Measurements from ENCODE around the gene AKIP1.
A peak's percentile ranks its signal among the peaks of the same experiment; 100 is the strongest.
"Not testable (repeated sequence)": the region's sequence is repeated elsewhere in the genome, so short reads cannot be mapped to it uniquely, and the experiment has no call there.

AKIP1 gene

DNA sequence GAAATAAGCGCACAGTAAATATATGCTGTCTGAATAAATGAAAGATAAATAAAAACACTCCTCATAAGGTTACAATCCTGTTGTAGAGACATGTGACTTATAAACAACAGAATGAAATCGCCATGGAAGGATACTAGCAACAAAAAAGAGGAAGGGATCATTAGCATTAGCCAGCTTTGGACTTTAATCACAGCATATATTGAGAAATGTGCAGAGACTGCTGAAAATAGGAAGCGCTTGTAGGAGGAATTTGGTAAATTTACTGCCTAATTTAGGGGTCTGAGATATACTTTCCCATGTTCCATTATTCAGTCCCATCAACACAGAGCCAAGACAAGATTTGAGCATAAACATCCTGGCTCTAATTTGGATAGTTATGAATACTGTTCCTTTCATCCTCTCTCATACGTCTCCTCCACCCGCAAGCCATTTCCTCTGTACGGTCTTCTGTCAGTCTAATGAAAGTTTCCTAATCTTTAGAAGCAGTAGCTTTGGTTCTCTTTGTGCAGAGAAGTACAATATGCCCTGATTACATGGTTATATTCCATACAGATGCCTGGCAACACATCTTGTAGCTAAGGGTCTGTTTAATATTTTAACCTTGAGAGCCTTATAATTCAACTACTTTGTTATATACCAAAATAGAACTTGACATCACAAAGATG is 37.1 kb upstream of the AKIP1 start:
- no peak overlapping the region for H3K14ac ChIP-seq (ENCODE audit: low read length)
- no peak overlapping the region for H2BK120ac ChIP-seq (ENCODE audit: low read depth, low read length)
- H3K23ac ChIP-seq (ENCODE audit: low read depth, low read length, poor library complexity): no peak overlapping the region
- H4K8ac ChIP-seq (ENCODE audit: low read depth, low read length): no peak overlapping the region
- H3K9me3 ChIP-seq (replicated peaks in 1 of 2; ENCODE audit: control insufficient read depth in 2 of 2, insufficient read depth in 1 of 2, low read depth in 1 of 2, low read length in 2 of 2): no peaks in the 10 kb centered on the region
- no peak overlapping the region for H3K4ac ChIP-seq (ENCODE audit: low read length)
- no peak for DNase-seq (ENCODE audit: low spot score)
- peaks cover 1 to 11% of the 10 kb centered on the region in 2 donors for H3K4me1 ChIP-seq (ENCODE audit: control insufficient read depth in 2 of 2, insufficient read depth in 1 of 2, low read depth in 1 of 2, low read length in 2 of 2)
- no peak overlapping the region for H3K18ac ChIP-seq (ENCODE audit: low read length)
- H2BK12ac ChIP-seq (ENCODE audit: low read length): no peak overlapping the region
- H3K79me1 ChIP-seq (ENCODE audit: low read depth, low read length): no peaks in the 10 kb centered on the region
- H2AK5ac ChIP-seq (ENCODE audit: low read depth, low read length): no peak overlapping the region
- WGBS, 2 donors (ENCODE audit: extremely low coverage in 2 of 2, insufficient read length in 2 of 2, insufficient replicate concordance in 1 of 2): no CpG with 5 or more reads among the region's 6 CpGs
- no peak overlapping the region for H4K91ac ChIP-seq (ENCODE audit: low read depth, low read length, poor library complexity)
- no peak overlapping the region for H3K27ac ChIP-seq (replicated peaks; ENCODE audit: low read length)
- no peak overlapping the region for H2BK15ac ChIP-seq (ENCODE audit: low read length)
- no peak overlapping the region for H2BK5ac ChIP-seq (ENCODE audit: low read length)
- no peaks in the 10 kb centered on the region for H3K27me3 ChIP-seq (ENCODE audit: control insufficient read depth in 3 of 3, insufficient read depth in 3 of 3, low read depth in 1 of 3, low read length in 3 of 3)
- H3K4me3 ChIP-seq (ENCODE audit: low read length in 2 of 2): no peak overlapping the region
- no peak overlapping the region for H3K4me2 ChIP-seq (ENCODE audit: insufficient read depth, low read length, poor library complexity, severe bottlenecking)
- H3K9ac ChIP-seq (ENCODE audit: low read depth, low read length, poor library complexity): no peak overlapping the region
- no peaks in the 10 kb centered on the region for H3K36me3 ChIP-seq (replicated peaks in 1 of 2; ENCODE audit: control insufficient read depth in 2 of 2, insufficient read depth in 2 of 2, low read length in 2 of 2)
- H2AFZ ChIP-seq (ENCODE audit: low read length): peak overlapping the region; percentile 30

DNA sequence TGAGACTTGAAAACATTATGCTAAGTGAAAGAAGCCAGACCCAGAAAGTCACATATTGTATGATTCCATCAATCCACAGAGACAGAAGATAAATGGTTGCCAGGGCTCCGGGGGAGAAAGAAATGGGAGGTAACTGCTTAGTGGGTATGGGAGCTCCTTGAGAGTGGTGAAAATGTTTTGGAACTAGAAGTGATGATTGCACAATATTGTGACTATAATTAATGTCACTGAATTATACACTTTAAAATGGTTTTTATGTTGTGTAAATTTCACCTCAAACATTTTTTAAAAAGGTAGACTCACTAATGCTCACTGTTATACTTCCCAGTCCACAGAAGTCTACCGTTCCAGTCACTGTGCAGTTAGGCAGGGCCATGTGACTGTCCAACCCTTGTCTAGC is 32.2 kb upstream of the AKIP1 start:
- WGBS, 2 donors (ENCODE audit: extremely low coverage in 2 of 2, insufficient read length in 2 of 2, insufficient replicate concordance in 1 of 2): no CpG with 5 or more reads among the region's 2 CpGs

GRCh38 chr11:8881585-8881984 is 29.4 kb upstream of the AKIP1 start:
- H3K4me1 ChIP-seq (ENCODE audit: control insufficient read depth in 2 of 2, insufficient read depth in 1 of 2, low read depth in 1 of 2, low read length in 2 of 2); H3K36me3 ChIP-seq (replicated peaks in 1 of 2; ENCODE audit: control insufficient read depth in 2 of 2, insufficient read depth in 2 of 2, low read length in 2 of 2); H2BK12ac ChIP-seq (ENCODE audit: low read length); H3K4me2 ChIP-seq (ENCODE audit: insufficient read depth, low read length, poor library complexity, severe bottlenecking); H3K4ac ChIP-seq (ENCODE audit: low read length); H3K27ac ChIP-seq (replicated peaks; ENCODE audit: low read length); H3K14ac ChIP-seq (ENCODE audit: low read length); DNase-seq (ENCODE audit: low spot score); H3K27me3 ChIP-seq (ENCODE audit: control insufficient read depth in 3 of 3, insufficient read depth in 3 of 3, low read depth in 1 of 3, low read length in 3 of 3); H2BK15ac ChIP-seq (ENCODE audit: low read length); H3K4me3 ChIP-seq (ENCODE audit: low read length in 2 of 2); H2BK5ac ChIP-seq (ENCODE audit: low read length); H3K23ac ChIP-seq (ENCODE audit: low read depth, low read length, poor library complexity); H4K91ac ChIP-seq (ENCODE audit: low read depth, low read length, poor library complexity); H3K18ac ChIP-seq (ENCODE audit: low read length); H3K79me1 ChIP-seq (ENCODE audit: low read depth, low read length); H3K9ac ChIP-seq (ENCODE audit: low read depth, low read length, poor library complexity); H2AK5ac ChIP-seq (ENCODE audit: low read depth, low read length); H2AFZ ChIP-seq (ENCODE audit: low read length); H2BK120ac ChIP-seq (ENCODE audit: low read depth, low read length); H3K9me3 ChIP-seq (replicated peaks in 1 of 2; ENCODE audit: control insufficient read depth in 2 of 2, insufficient read depth in 1 of 2, low read depth in 1 of 2, low read length in 2 of 2); H4K8ac ChIP-seq (ENCODE audit: low read depth, low read length): not testable (repeated sequence)
- no CpG with 5 or more reads among the region's 7 CpGs for WGBS, 2 donors (ENCODE audit: extremely low coverage in 2 of 2, insufficient read length in 2 of 2, insufficient replicate concordance in 1 of 2)

More for the DNA sequence above, 32.2 kb upstream of the AKIP1 start:
- Histone ChIP-seq H3K4ac (ENCODE audit: low read length) (no peak overlapping the region), H3K23ac (ENCODE audit: low read depth, low read length, poor library complexity) (no peak overlapping the region), H2BK15ac (ENCODE audit: low read length) (no peak overlapping the region), H3K27me3 (ENCODE audit: control insufficient read depth in 3 of 3, insufficient read depth in 3 of 3, low read depth in 1 of 3, low read length in 3 of 3) (no peaks in the 10 kb centered on the region), H4K8ac (ENCODE audit: low read depth, low read length) (no peak overlapping the region), H4K91ac (ENCODE audit: low read depth, low read length, poor library complexity) (no peak overlapping the region), H3K9me3 (replicated peaks in 1 of 2; ENCODE audit: control insufficient read depth in 2 of 2, insufficient read depth in 1 of 2, low read depth in 1 of 2, low read length in 2 of 2) (no peaks in the 10 kb centered on the region), H2AK5ac (ENCODE audit: low read depth, low read length) (no peak overlapping the region), H3K27ac (replicated peaks; ENCODE audit: low read length) (no peak overlapping the region), H3K18ac (ENCODE audit: low read length) (no peak overlapping the region), H2BK12ac (ENCODE audit: low read length) (no peak overlapping the region), H3K36me3 (replicated peaks in 1 of 2; ENCODE audit: control insufficient read depth in 2 of 2, insufficient read depth in 2 of 2, low read length in 2 of 2) (no peaks in the 10 kb centered on the region), H2BK120ac (ENCODE audit: low read depth, low read length) (no peak overlapping the region), H3K4me1 (ENCODE audit: control insufficient read depth in 2 of 2, insufficient read depth in 1 of 2, low read depth in 1 of 2, low read length in 2 of 2) (peaks cover 4% of the 10 kb centered on the region in 2 donors), H3K9ac (ENCODE audit: low read depth, low read length, poor library complexity) (no peak overlapping the region), H2BK5ac (ENCODE audit: low read length) (no peak overlapping the region), H2AFZ (ENCODE audit: low read length) (no peak overlapping the region), H3K4me2 (ENCODE audit: insufficient read depth, low read length, poor library complexity, severe bottlenecking) (no peak overlapping the region), H3K79me1 (ENCODE audit: low read depth, low read length) (no peaks in the 10 kb centered on the region), H3K4me3 (ENCODE audit: low read length in 2 of 2) (no peak overlapping the region), H3K14ac (ENCODE audit: low read length) (no peak overlapping the region)
- DNase-seq (ENCODE audit: low spot score): no peak

DNA sequence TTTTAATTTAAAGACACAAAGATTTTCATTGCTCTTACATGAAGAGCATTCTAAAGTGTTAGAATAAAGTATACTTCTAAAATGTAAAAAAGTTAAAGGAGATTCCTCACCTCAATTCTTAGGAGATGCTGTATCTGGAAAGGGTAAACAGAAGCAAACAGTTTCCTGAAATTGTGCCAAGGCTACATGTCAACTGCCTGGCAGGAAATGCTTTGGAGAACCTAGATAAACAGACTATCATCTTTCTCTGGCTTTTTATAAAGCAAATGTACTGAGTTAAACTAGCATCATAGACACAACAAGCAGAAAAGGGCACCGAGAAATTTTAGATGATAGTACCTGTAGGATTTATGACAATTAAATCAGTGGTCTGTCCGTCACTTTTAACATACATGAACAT is 24.7 kb upstream of the AKIP1 start:
- Histone ChIP-seq H3K79me1 (ENCODE audit: low read depth, low read length) (no peaks in the 10 kb centered on the region), H3K4ac (ENCODE audit: low read length) (no peak overlapping the region), H3K4me3 (ENCODE audit: low read length in 2 of 2) (no peak overlapping the region)

More for the DNA sequence above, 24.7 kb upstream of the AKIP1 start:
- no peak overlapping the region for H3K23ac ChIP-seq (ENCODE audit: low read depth, low read length, poor library complexity)
- H3K27ac ChIP-seq (replicated peaks; ENCODE audit: low read length): no peak overlapping the region
- H3K9me3 ChIP-seq (replicated peaks in 1 of 2; ENCODE audit: control insufficient read depth in 2 of 2, insufficient read depth in 1 of 2, low read depth in 1 of 2, low read length in 2 of 2): peaks cover 2 to 4% of the 10 kb centered on the region in 2 donors
- H2AK5ac ChIP-seq (ENCODE audit: low read depth, low read length): no peak overlapping the region
- H3K27me3 ChIP-seq (ENCODE audit: control insufficient read depth in 3 of 3, insufficient read depth in 3 of 3, low read depth in 1 of 3, low read length in 3 of 3): no peaks in the 10 kb centered on the region
- H2BK15ac ChIP-seq (ENCODE audit: low read length): no peak overlapping the region
- H3K9ac ChIP-seq (ENCODE audit: low read depth, low read length, poor library complexity): no peak overlapping the region
- peaks cover 0 to 3% of the 10 kb centered on the region in 2 donors for H3K4me1 ChIP-seq (ENCODE audit: control insufficient read depth in 2 of 2, insufficient read depth in 1 of 2, low read depth in 1 of 2, low read length in 2 of 2)
- H3K4me2 ChIP-seq (ENCODE audit: insufficient read depth, low read length, poor library complexity, severe bottlenecking): no peak overlapping the region
- H2AFZ ChIP-seq (ENCODE audit: low read length): no peak overlapping the region
- H2BK120ac ChIP-seq (ENCODE audit: low read depth, low read length): no peak overlapping the region
- no peak overlapping the region for H3K14ac ChIP-seq (ENCODE audit: low read length)
- H2BK5ac ChIP-seq (ENCODE audit: low read length): no peak overlapping the region
- no peak for DNase-seq (ENCODE audit: low spot score)
- H3K36me3 ChIP-seq (replicated peaks in 1 of 2; ENCODE audit: control insufficient read depth in 2 of 2, insufficient read depth in 2 of 2, low read length in 2 of 2): no peaks in the 10 kb centered on the region
- no CpG with 5 or more reads among the region's 2 CpGs for WGBS, 2 donors (ENCODE audit: extremely low coverage in 2 of 2, insufficient read length in 2 of 2, insufficient replicate concordance in 1 of 2)
- H3K18ac ChIP-seq (ENCODE audit: low read length): no peak overlapping the region
- H4K8ac ChIP-seq (ENCODE audit: low read depth, low read length): no peak overlapping the region
- no peak overlapping the region for H2BK12ac ChIP-seq (ENCODE audit: low read length)
- no peak overlapping the region for H4K91ac ChIP-seq (ENCODE audit: low read depth, low read length, poor library complexity)

All from neuronal stem cell (in vitro differentiated cells).